Activated CD8-positive, alpha-beta T cell treated with anti-CD3 and anti-CD28 coated beads, Interleukin-2, amount 10 ng/mL, durations not matched to agents 7 days and 5 days (primary cell): ENCODE measurements around the gene RTN4R. TPM values are rescaled to one million over a fixed set of nuclear protein-coding genes. Genes with fewer than 3 reads are reported as not detected.

Experiments used
- ATAC-seq: fragments of 150-1000 bp; cut with Tn5 transposase; one replicate; pipeline ENCODE4 v1.10.0; 2021; ENCODE audit warnings: moderate library complexity
- CTCF ChIA-PET: fragments of 350-600 bp; sonication (Branson Sonifier 250); formaldehyde crosslinking; loops from one replicate; lab custom pipeline; 2021; ENCODE audit warnings: antibody characterized with exemption; lab: Charles Lee
- POLR2A ChIA-PET: fragments of 350-600 bp; sonication (Branson Sonifier 250); formaldehyde crosslinking; loops from one replicate; lab custom pipeline; 2021; ENCODE audit warnings: antibody characterized with exemption; lab: Charles Lee
- DNase-seq: peaks from one replicate; pipeline ENCODE4 v3.0.0-alpha.2; 2020
- H3K27ac Mint-ChIP-seq: one replicate; pipeline ENCODE4 v1.8.0; 2021; ENCODE audit warnings: mild to moderate bottlenecking, mixed read lengths
- H3K27me3 Mint-ChIP-seq: one replicate; pipeline ENCODE4 v1.8.0; 2021; ENCODE audit warnings: low read depth, mixed read lengths
- H3K36me3 Mint-ChIP-seq: one replicate; pipeline ENCODE4 v1.8.0; 2021; ENCODE audit warnings: low read depth, mixed read lengths
- H3K4me1 Mint-ChIP-seq: one replicate; pipeline ENCODE4 v1.8.0; 2021; ENCODE audit warnings: low read depth, mixed read lengths
- H3K4me3 Mint-ChIP-seq: one replicate; pipeline ENCODE4 v1.8.0; 2021; ENCODE audit warnings: mild to moderate bottlenecking, mixed read lengths
- H3K9me3 Mint-ChIP-seq: one replicate; pipeline ENCODE4 v1.8.0; 2022; ENCODE audit warnings: mixed read lengths; ENCODE audit not compliant: insufficient read depth
- total RNA-seq, 2 experiments: library from RNA; stranded (reverse); gene quantifications; one replicate each; pipeline ENCODE4 v1.2.3, GENCODE V29; 2021

RTN4R gene
- total RNA-seq, 2 experiments from 2014 or later: 3.7 to 3.8 TPM

GRCh38 chr22:20256027-20256426, 12.1 kb downstream of the RTN4R start:
- Mint-ChIP-seq H3K27me3 (no peaks in the 10 kb centered on the region), H3K36me3 (no peaks in the 10 kb centered on the region), H3K4me1 (peaks cover 10% of the 10 kb centered on the region), H3K4me3 (no peak overlapping the region), H3K9me3 (no peaks in the 10 kb centered on the region), H3K27ac (no peak overlapping the region)
- CTCF ChIA-PET: no interaction called here
- ATAC-seq (no peak), DNase-seq (no peak)
- POLR2A ChIA-PET: no interaction called here

- Mint-ChIP-seq H3K4me3 (no peak overlapping the region), H3K9me3 (no peaks in the 10 kb centered on the region), H3K4me1 (peaks cover 10% of the 10 kb centered on the region), H3K27ac (no peak overlapping the region), H3K36me3 (no peaks in the 10 kb centered on the region), H3K27me3 (no peaks in the 10 kb centered on the region)
- DNase-seq (no peak), ATAC-seq (no peak)
- CTCF ChIA-PET: interaction anchor here (1.4 kb wide), 1 partner anchor 98 kb away, joined by 3 read pairs; no protein-coding TSS in a partner anchor
- POLR2A ChIA-PET: no interaction called here
Measured at GRCh38 chr22:20254975-20255946, 12.9 kb downstream of the RTN4R start.

GRCh38 chr22:20253161-20253560, 15.0 kb downstream of the RTN4R start:
- ATAC-seq: no peak
- Mint-ChIP-seq H3K36me3 (no peaks in the 10 kb centered on the region), H3K27me3 (no peaks in the 10 kb centered on the region), H3K9me3 (no peaks in the 10 kb centered on the region), H3K4me1 (peaks cover 10% of the 10 kb centered on the region), H3K4me3 (no peak overlapping the region), H3K27ac (no peak overlapping the region)
- no peak for DNase-seq
- ChIA-PET POLR2A (no interaction called here), CTCF (no interaction called here)

GRCh38 chr22:20251981-20252380, 16.1 kb downstream of the RTN4R start:
- no peaks in the 10 kb centered on the region for H3K9me3 Mint-ChIP-seq
- no peaks in the 10 kb centered on the region for H3K27me3 Mint-ChIP-seq
- no peaks in the 10 kb centered on the region for H3K36me3 Mint-ChIP-seq
- ATAC-seq (no peak), DNase-seq (no peak)
- H3K4me3 Mint-ChIP-seq: no peak overlapping the region
- CTCF ChIA-PET: no interaction called here
- H3K4me1 Mint-ChIP-seq: peaks cover 10% of the 10 kb centered on the region
- POLR2A ChIA-PET: no interaction called here
- H3K27ac Mint-ChIP-seq: no peak overlapping the region

GRCh38 chr22:20251491-20251890, 16.6 kb downstream of the RTN4R start:
- POLR2A ChIA-PET: no interaction called here
- ATAC-seq: no peak
- DNase-seq: no peak
- Mint-ChIP-seq H3K27me3 (no peaks in the 10 kb centered on the region), H3K4me3 (no peak overlapping the region), H3K36me3 (no peaks in the 10 kb centered on the region), H3K27ac (no peak overlapping the region), H3K4me1 (peaks cover 10% of the 10 kb centered on the region), H3K9me3 (no peaks in the 10 kb centered on the region)
- CTCF ChIA-PET: no interaction called here

- POLR2A ChIA-PET: no interaction called here
- H3K27ac Mint-ChIP-seq: no peak overlapping the region
- ATAC-seq: no peak
- no peak for DNase-seq
- CTCF ChIA-PET: interaction anchor here (1.1 kb wide), 1 partner anchor 12 kb away, joined by 3 read pairs; no protein-coding TSS in a partner anchor
- no peaks in the 10 kb centered on the region for H3K9me3 Mint-ChIP-seq
- H3K27me3 Mint-ChIP-seq: no peaks in the 10 kb centered on the region
- no peak overlapping the region for H3K4me3 Mint-ChIP-seq
- peaks cover 21% of the 10 kb centered on the region for H3K4me1 Mint-ChIP-seq
- no peaks in the 10 kb centered on the region for H3K36me3 Mint-ChIP-seq
Measured at GRCh38 chr22:20249797-20250354, 18.2 kb downstream of the RTN4R start.

GRCh38 chr22:20248461-20248978, 19.6 kb downstream of the RTN4R start:
- no peak overlapping the region for H3K4me3 Mint-ChIP-seq
- no peaks in the 10 kb centered on the region for H3K9me3 Mint-ChIP-seq
- ATAC-seq (no peak), DNase-seq (no peak)
- ChIA-PET POLR2A (no interaction called here), CTCF (no interaction called here)
- no peaks in the 10 kb centered on the region for H3K27me3 Mint-ChIP-seq
- H3K4me1 Mint-ChIP-seq: peaks cover 26% of the 10 kb centered on the region
- no peak overlapping the region for H3K27ac Mint-ChIP-seq
- no peaks in the 10 kb centered on the region for H3K36me3 Mint-ChIP-seq

- Mint-ChIP-seq H3K27ac (no peak overlapping the region), H3K9me3 (no peaks in the 10 kb centered on the region), H3K4me3 (no peak overlapping the region), H3K4me1 (peaks cover 34% of the 10 kb centered on the region), H3K27me3 (no peaks in the 10 kb centered on the region), H3K36me3 (no peaks in the 10 kb centered on the region)
- CTCF ChIA-PET: interaction anchor here (1.0 kb wide), 1 partner anchor 91 kb away, joined by 3 read pairs; no protein-coding TSS in a partner anchor
- POLR2A ChIA-PET: no interaction called here
- ATAC-seq (no peak), DNase-seq (no peak)
Measured at GRCh38 chr22:20247608-20248171, 20.4 kb downstream of the RTN4R start.

GRCh38 chr22:20247010-20247505, 21.1 kb downstream of the RTN4R start:
- POLR2A ChIA-PET: no interaction called here
- no peak for ATAC-seq

GRCh38 chr22:20246368-20247009, 21.6 kb downstream of the RTN4R start:
- Mint-ChIP-seq H3K36me3 (no peaks in the 10 kb centered on the region), H3K27me3 (no peaks in the 10 kb centered on the region), H3K4me3 (no peak overlapping the region), H3K9me3 (no peaks in the 10 kb centered on the region), H3K27ac (no peak overlapping the region), H3K4me1 (peaks cover 42% of the 10 kb centered on the region)
- DNase-seq (no peak), ATAC-seq (no peak)
- ChIA-PET POLR2A (no interaction called here), CTCF (interaction anchor here (1.0 kb wide), 1 partner anchor 90 kb away, joined by 3 read pairs; no protein-coding TSS in a partner anchor)

More at GRCh38 chr22:20247010-20247505, 21.1 kb downstream of the RTN4R start:
- H3K36me3 Mint-ChIP-seq: no peaks in the 10 kb centered on the region
- H3K9me3 Mint-ChIP-seq: no peaks in the 10 kb centered on the region
- no peaks in the 10 kb centered on the region for H3K27me3 Mint-ChIP-seq
- no peak for DNase-seq
- H3K4me3 Mint-ChIP-seq: no peak overlapping the region
- H3K4me1 Mint-ChIP-seq: peaks cover 41% of the 10 kb centered on the region
- CTCF ChIA-PET: interaction anchor here (1.0 kb wide), 1 partner anchor 90 kb away, joined by 3 read pairs; no protein-coding TSS in a partner anchor
- no peak overlapping the region for H3K27ac Mint-ChIP-seq

GRCh38 chr22:20245577-20246367, 22.3 kb downstream of the RTN4R start:
- Mint-ChIP-seq H3K27me3 (no peaks in the 10 kb centered on the region), H3K9me3 (no peaks in the 10 kb centered on the region), H3K27ac (peak overlapping the region; percentile 97), H3K4me1 (peaks cover 45% of the 10 kb centered on the region), H3K36me3 (no peaks in the 10 kb centered on the region), H3K4me3 (peak overlapping the region; percentile 36)
- POLR2A ChIA-PET: no interaction called here
- ATAC-seq (no peak), DNase-seq (no peak)
- CTCF ChIA-PET: no interaction called here
